ENCODE results near the gene PIM1. TPM values are rescaled to one million over a fixed set of nuclear protein-coding genes. Genes with fewer than 3 reads are reported as not detected.
A peak's percentile ranks its signal among the peaks of the same experiment; 100 is the strongest.

The PIM1 gene
- total RNA-seq, 2 donors from 2014 or later, result 4.8 to 35.3 TPM

- Histone ChIP-seq H3K4me3 (no peak overlapping the region), H3K27ac (peak overlapping the region; percentile 26 to 46), H3K36me3 (no peaks in the 10 kb centered on the region), H3K27me3 (replicated peaks; ENCODE audit: insufficient read depth) (no peaks in the 10 kb centered on the region), H3K9me3 (no peaks in the 10 kb centered on the region), H3K4me1 (replicated peaks) (no peaks in the 10 kb centered on the region)
- intact Hi-C loops (cut with DNase I), result loop anchor here (5.0 kb wide), 1 partner anchor 77 kb away; no protein-coding TSS in a partner anchor
- TF ChIP-seq CTCF (IDR thresholded peaks at IDR 0.05), result no peak
- no peak for TF ChIP-seq POLR2A (IDR thresholded peaks at IDR 0.05)
- peak; percentile 28 for TF ChIP-seq POLR2AphosphoS5 (IDR thresholded peaks at IDR 0.05)
- 61% methylated on average over 11 of the region's 11 CpGs for WGBS
- DNase-seq (ENCODE audit: low spot score), result no peak
Observed at GRCh38 chr6:37134396-37135191, 35.4 kb upstream of the PIM1 start.

GRCh38 chr6:37135835-37136694, 33.9 kb upstream of the PIM1 start:
- no peak for DNase-seq (ENCODE audit: low spot score)
- no peaks in the 10 kb centered on the region for H3K9me3 ChIP-seq
- TF ChIP-seq CTCF (IDR thresholded peaks at IDR 0.05) (no peak), POLR2A (IDR thresholded peaks at IDR 0.05) (no peak), POLR2AphosphoS5 (IDR thresholded peaks at IDR 0.05) (no peak)
- H3K27ac ChIP-seq, result no peak overlapping the region
- H3K4me3 ChIP-seq, result no peak overlapping the region
- no peaks in the 10 kb centered on the region for H3K27me3 ChIP-seq (replicated peaks; ENCODE audit: insufficient read depth)
- no peaks in the 10 kb centered on the region for H3K36me3 ChIP-seq
- 75% methylated on average over 9 of the region's 9 CpGs for WGBS
- no peaks in the 10 kb centered on the region for H3K4me1 ChIP-seq (replicated peaks)
- intact Hi-C loops (cut with DNase I), result loop anchor here (2.0 kb wide), 1 partner anchor 35 kb away; the partner anchor contains the start of gene PIM1

- WGBS, result 80% methylated on average over 7 of the region's 7 CpGs
- H3K36me3 ChIP-seq, result no peaks in the 10 kb centered on the region
- H3K27ac ChIP-seq, result peak overlapping the region; percentile 18 to 32
- no peaks in the 10 kb centered on the region for H3K27me3 ChIP-seq (replicated peaks; ENCODE audit: insufficient read depth)
- no peaks in the 10 kb centered on the region for H3K9me3 ChIP-seq
- H3K4me1 ChIP-seq (replicated peaks), result no peaks in the 10 kb centered on the region
- no peak for DNase-seq (ENCODE audit: low spot score)
- H3K4me3 ChIP-seq, result no peak overlapping the region
- intact Hi-C loops (cut with DNase I), result loop anchor here (2.0 kb wide), 1 partner anchor 34 kb away; the partner anchor contains the start of gene PIM1
- TF ChIP-seq POLR2A (IDR thresholded peaks at IDR 0.05), result no peak
- TF ChIP-seq POLR2AphosphoS5 (IDR thresholded peaks at IDR 0.05), result no peak
Observed at GRCh38 chr6:37136821-37137200, 33.1 kb upstream of the PIM1 start.

GRCh38 chr6:37137201-37138090, 32.5 kb upstream of the PIM1 start:
- WGBS, result 42% methylated on average over 19 of the region's 19 CpGs
- Histone ChIP-seq H3K4me3 (no peak overlapping the region), H3K9me3 (no peaks in the 10 kb centered on the region), H3K4me1 (replicated peaks) (no peaks in the 10 kb centered on the region), H3K36me3 (no peaks in the 10 kb centered on the region), H3K27ac (peak overlapping the region; percentile 18 to 32), H3K27me3 (replicated peaks; ENCODE audit: insufficient read depth) (no peaks in the 10 kb centered on the region)
- intact Hi-C loops (cut with DNase I), result loop anchor here (2.0 kb wide), 1 partner anchor 33 kb away; the partner anchor contains the start of gene PIM1
- DNase-seq (ENCODE audit: low spot score), result no peak
- TF ChIP-seq POLR2AphosphoS5 (IDR thresholded peaks at IDR 0.05) (no peak), POLR2A (IDR thresholded peaks at IDR 0.05) (no peak)

GRCh38 chr6:37138856-37139229, 31.1 kb upstream of the PIM1 start:
- no peaks in the 10 kb centered on the region for H3K27me3 ChIP-seq (replicated peaks; ENCODE audit: insufficient read depth)
- DNase-seq (ENCODE audit: low spot score), result no peak
- intact Hi-C loops (cut with DNase I), result no loop called here
- no peaks in the 10 kb centered on the region for H3K4me1 ChIP-seq (replicated peaks)
- no peak overlapping the region for H3K4me3 ChIP-seq
- WGBS, result 82% methylated on average over 1 of the region's 1 CpG
- H3K36me3 ChIP-seq, result no peaks in the 10 kb centered on the region
- no peaks in the 10 kb centered on the region for H3K9me3 ChIP-seq
- H3K27ac ChIP-seq, result no peak overlapping the region
- TF ChIP-seq POLR2A (IDR thresholded peaks at IDR 0.05) (no peak), CTCF (IDR thresholded peaks at IDR 0.05) (no peak)

Data from prostate gland (tissue), 2 donors.